ENCODE measurements around the gene MRC1. TPM values are rescaled to one million over a fixed set of nuclear protein-coding genes. Genes with fewer than 3 reads are reported as not detected.

MRC1 gene
- total and polyA plus RNA-seq, 10 of the 15 experiments (the other 5 are each of a cell fraction or from before 2014, with no cell fraction given), result 0.01 to 0.21 (median 0.03) TPM; not detected in 5

GRCh38 chr10:17784688-17785087 is 24.5 kb upstream of the MRC1 start:
- BruUV-seq (replicated peaks), result no TSS peak

More at GRCh38 chr10:17784688-17785087, 24.5 kb upstream of the MRC1 start:
- FAIRE-seq, result no peak
- no peaks in the 10 kb centered on the region for H4K20me1 ChIP-seq (ENCODE audit: control insufficient read depth, insufficient read depth)
- no peak for TF ChIP-seq HCFC1 (IDR thresholded peaks at IDR 0.05; ENCODE audit: low read length)
- TF ChIP-seq SUPT20H (IDR thresholded peaks at IDR 0.05; ENCODE audit: borderline replicate concordance, control insufficient read depth, low read depth, low read length), result no peak
- no peak for TF ChIP-seq IKZF1 (conservative IDR thresholded peaks at IDR 0.05)
- TF ChIP-seq MEF2B (IDR thresholded peaks at IDR 0.05; ENCODE audit: partially characterized antibody, poor library complexity, severe bottlenecking), result no peak
- TF ChIP-seq EED (IDR thresholded peaks at IDR 0.05; ENCODE audit: low read depth), result no peak
- no peak for TF ChIP-seq ZNF207 (IDR thresholded peaks at IDR 0.05; ENCODE audit: borderline replicate concordance)
- TF ChIP-seq ZBTB4 (CRISPR knock-in tag; IDR thresholded peaks at IDR 0.05), result no peak
- TF ChIP-seq CEBPB (IDR thresholded peaks at IDR 0.05; ENCODE audit: borderline replicate concordance in 1 of 2, low read depth in 2 of 2, low read length in 2 of 2), result no peak
- TF ChIP-seq TBL1XR1 (IDR thresholded peaks at IDR 0.05; ENCODE audit: low read depth, low read length), result no peak
- TF ChIP-seq NBN (IDR thresholded peaks at IDR 0.05), result no peak
- TF ChIP-seq HDAC2 (IDR thresholded peaks at IDR 0.05), result no peak
- H3K36me3 ChIP-seq (ENCODE audit: control insufficient read depth in 2 of 2, insufficient read depth in 2 of 2, low read length in 1 of 2), result no peaks in the 10 kb centered on the region
- DNase-seq (ENCODE audit: low read depth, low spot score), result no peak
- no peak for ATAC-seq
- H3K9ac ChIP-seq (ENCODE audit: control insufficient read depth, insufficient read depth, low read length), result no peak overlapping the region
- 46% methylated on average over 3 of the region's 3 CpGs for WGBS (ENCODE audit: insufficient coverage, insufficient replicate concordance, low lambda C conversion rate, missing lambda C conversion rate)
- in situ Hi-C loops (cut with MboI) (no loop called here), intact Hi-C loops (cut with micrococcal nuclease; ENCODE audit: unreplicated experiment) (no loop called here)
- H3K27ac ChIP-seq (ENCODE audit: control insufficient read depth, insufficient read depth), result no peak overlapping the region
- H3K27me3 ChIP-seq (replicated peaks in 1 of 2; ENCODE audit: control insufficient read depth in 2 of 2, insufficient read depth in 2 of 2, low read length in 1 of 2), result no peaks in the 10 kb centered on the region; a peak in 1 of 4 replicates
- no peak overlapping the region for H3K4me3 ChIP-seq
- ChIA-PET RAD21 (ENCODE audit: unreplicated experiment) (no interaction called here), POLR2A (no interaction called here), CTCF (interaction anchor here (1.5 kb wide), 1 partner anchor 9 kb away, joined by 5 read pairs; no protein-coding TSS in a partner anchor), SMC1A (ENCODE audit: uncharacterized antibody, unreplicated experiment) (interaction anchor here (1.9 kb wide), 1 partner anchor 9 kb away, joined by 8 read pairs; no protein-coding TSS in a partner anchor)
- H3K4me1 ChIP-seq (ENCODE audit: control insufficient read depth, insufficient read depth, low read length), result no peaks in the 10 kb centered on the region
- no peak overlapping the region for H3K4me2 ChIP-seq (ENCODE audit: control insufficient read depth, insufficient read depth)
- H2AFZ ChIP-seq (ENCODE audit: control insufficient read depth, low read depth, low read length), result no peak overlapping the region
- H3K9me3 ChIP-seq (replicated peaks; ENCODE audit: control insufficient read depth, insufficient read depth, low read length), result no peaks in the 10 kb centered on the region
- H3K79me2 ChIP-seq (ENCODE audit: control insufficient read depth, insufficient read depth, low read length), result no peaks in the 10 kb centered on the region

Measured in GM12878 (cell line).